Gastrocnemius medialis (tissue), 4 donors: ENCODE results near the gene HIPK4. TPM values are rescaled to one million over a fixed set of nuclear protein-coding genes. Genes with fewer than 3 reads are reported as not detected.

Experiments
- ATAC-seq, 2 donors: fragments of 150-250 bp; one replicate each; pipeline ENCODE4 v1.9.1; 2016
- DNase-seq, 2 donors: peaks; one replicate each; pipeline ENCODE4 v3.0.0-alpha.2; 2019
- H3K27ac ChIP-seq, 4 donors: fragments of 200-600 bp; sonication (generic); 1 replicate in 1 of 4; 2 replicates in 3 of 4; pipeline ENCODE4 v1.5.1; 2016 to 2018; ENCODE audit warnings: mild to moderate bottlenecking in 2 of 4, moderate library complexity in 1 of 4
- H3K27me3 ChIP-seq, 3 donors: fragments of 200-600 bp; sonication (generic) in 2 of 3; 1 replicate in 1 of 3; 2 replicates in 2 of 3; pipeline versions ENCODE4 v1.5.1 to v1.6.0; 2016 to 2019; ENCODE audit warnings: mild to moderate bottlenecking in 1 of 3, moderate library complexity in 1 of 3
- H3K36me3 ChIP-seq, 2 donors: fragments of 200-600 bp; sonication (generic) in 1 of 2; one replicate each; pipeline ENCODE4 v1.5.1; 2017 to 2018
- H3K4me1 ChIP-seq, 2 donors: fragments of 200-600 bp; sonication (generic) in 1 of 2; one replicate each; pipeline ENCODE4 v1.5.1; 2016 to 2017; ENCODE audit warnings: mild to moderate bottlenecking in 2 of 2
- H3K4me3 ChIP-seq, 4 donors: fragments of 200-600 bp; sonication (generic) in 3 of 4; 1 replicate in 1 of 4; 2 replicates in 3 of 4; pipeline ENCODE4 v1.5.1; 2016 to 2019; ENCODE audit warnings: mild to moderate bottlenecking in 2 of 4
- H3K9me3 ChIP-seq, 3 donors: fragments of 200-600 bp; sonication (generic) in 2 of 3; 1 replicate in 1 of 3; 2 replicates in 2 of 3; pipeline ENCODE4 v1.5.1; 2016 to 2019
- POLR2A ChIP-seq, 2 donors: fragments of 450-650 bp; IDR thresholded peaks; one replicate each; pipeline ENCODE4 v1.6.1; 2017; ENCODE audit warnings: antibody characterized with exemption in 2 of 2, mild to moderate bottlenecking in 2 of 2, moderate library complexity in 2 of 2
- in situ Hi-C, 4 donors: fragments of 200-750 bp; cut with MboI; loops; one replicate each; pipeline versions ENCODE4 v1.15.0 to v1.8.0; 2017; ENCODE audit warnings: low sequenced_read_pairs in 4 of 4
- intact Hi-C: fragments of 100-400 bp; cut with DNase I; formaldehyde crosslinking; loops from one replicate; pipeline ENCODE4 v1.15.1; 2023; ENCODE audit warnings: low total_unique reads
- total RNA-seq, 4 donors: library from RNA; depleted of rRNA; stranded (reverse); fragments of >200 nt; gene quantifications; one replicate each; pipeline versions ENCODE4 v1.1.0 to v1.2.3, GENCODE V29; 2016
- TF ChIP-seq, protein P1 (sequence below), 5 experiments: fragments of 450-650 bp in 3 of 5; fragments of 200-600 bp in 2 of 5; sonication (generic) in 2 of 5; IDR thresholded peaks in 4 of 5; conservative IDR thresholded peaks in 1 of 5; 1 replicate in 4 of 5; 2 replicates in 1 of 5; pipeline ENCODE4 v1.5.1; 2016 to 2019; ENCODE audit warnings: antibody characterized with exemption in 5 of 5, mild to moderate bottlenecking in 3 of 5, moderate library complexity in 3 of 5

The HIPK4 gene
- total RNA-seq, 4 donors from 2014 or later, result 0.20 to 0.39 TPM; not detected in 2

DNA sequence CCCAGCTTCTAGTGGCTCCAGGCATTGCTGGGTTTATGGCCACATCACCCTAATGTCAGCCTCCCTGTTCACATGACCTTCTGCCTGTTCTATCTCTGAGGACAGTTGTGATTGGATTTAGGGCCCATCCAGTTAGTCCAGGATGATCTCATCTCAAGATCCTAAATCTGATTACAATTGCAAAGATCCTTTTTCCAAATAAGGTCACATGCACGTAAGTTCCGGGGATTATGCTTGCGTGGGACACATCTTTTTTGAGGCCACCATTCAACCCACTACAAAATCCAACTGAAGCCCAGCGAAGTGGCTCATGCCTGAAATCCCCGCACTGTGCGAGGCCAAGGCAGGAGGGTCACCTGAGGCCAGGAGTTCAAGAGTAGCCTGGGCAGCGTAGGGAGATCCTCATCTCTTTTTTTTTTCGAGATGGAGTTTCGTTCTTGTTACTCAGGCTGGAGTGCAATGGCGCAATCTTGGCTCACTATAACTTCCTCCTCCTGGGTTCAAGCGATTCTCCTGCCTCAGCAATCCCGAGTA lies 29.2 kb downstream of the HIPK4 start:
- intact Hi-C loops, result no loop called here
- no peak for DNase-seq
- no peaks in the 10 kb centered on the region for H3K9me3 ChIP-seq
- H3K4me3 ChIP-seq, result no peak overlapping the region
- no peak overlapping the region for H3K27ac ChIP-seq
- H3K36me3 ChIP-seq, result peaks cover 0 to 9% of the 10 kb centered on the region in 2 donors
- TF ChIP-seq, protein P1, sequence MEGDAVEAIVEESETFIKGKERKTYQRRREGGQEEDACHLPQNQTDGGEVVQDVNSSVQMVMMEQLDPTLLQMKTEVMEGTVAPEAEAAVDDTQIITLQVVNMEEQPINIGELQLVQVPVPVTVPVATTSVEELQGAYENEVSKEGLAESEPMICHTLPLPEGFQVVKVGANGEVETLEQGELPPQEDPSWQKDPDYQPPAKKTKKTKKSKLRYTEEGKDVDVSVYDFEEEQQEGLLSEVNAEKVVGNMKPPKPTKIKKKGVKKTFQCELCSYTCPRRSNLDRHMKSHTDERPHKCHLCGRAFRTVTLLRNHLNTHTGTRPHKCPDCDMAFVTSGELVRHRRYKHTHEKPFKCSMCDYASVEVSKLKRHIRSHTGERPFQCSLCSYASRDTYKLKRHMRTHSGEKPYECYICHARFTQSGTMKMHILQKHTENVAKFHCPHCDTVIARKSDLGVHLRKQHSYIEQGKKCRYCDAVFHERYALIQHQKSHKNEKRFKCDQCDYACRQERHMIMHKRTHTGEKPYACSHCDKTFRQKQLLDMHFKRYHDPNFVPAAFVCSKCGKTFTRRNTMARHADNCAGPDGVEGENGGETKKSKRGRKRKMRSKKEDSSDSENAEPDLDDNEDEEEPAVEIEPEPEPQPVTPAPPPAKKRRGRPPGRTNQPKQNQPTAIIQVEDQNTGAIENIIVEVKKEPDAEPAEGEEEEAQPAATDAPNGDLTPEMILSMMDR (IDR thresholded peaks at IDR 0.05 in 4 of 5, conservative IDR thresholded peaks at IDR 0.05 in 1 of 5), result no peak
- TF ChIP-seq POLR2A (IDR thresholded peaks at IDR 0.05), result no peak
- in situ Hi-C loops, result no loop called here
- no peaks in the 10 kb centered on the region for H3K4me1 ChIP-seq
- no peaks in the 10 kb centered on the region for H3K27me3 ChIP-seq
- ATAC-seq, result no peak

DNA sequence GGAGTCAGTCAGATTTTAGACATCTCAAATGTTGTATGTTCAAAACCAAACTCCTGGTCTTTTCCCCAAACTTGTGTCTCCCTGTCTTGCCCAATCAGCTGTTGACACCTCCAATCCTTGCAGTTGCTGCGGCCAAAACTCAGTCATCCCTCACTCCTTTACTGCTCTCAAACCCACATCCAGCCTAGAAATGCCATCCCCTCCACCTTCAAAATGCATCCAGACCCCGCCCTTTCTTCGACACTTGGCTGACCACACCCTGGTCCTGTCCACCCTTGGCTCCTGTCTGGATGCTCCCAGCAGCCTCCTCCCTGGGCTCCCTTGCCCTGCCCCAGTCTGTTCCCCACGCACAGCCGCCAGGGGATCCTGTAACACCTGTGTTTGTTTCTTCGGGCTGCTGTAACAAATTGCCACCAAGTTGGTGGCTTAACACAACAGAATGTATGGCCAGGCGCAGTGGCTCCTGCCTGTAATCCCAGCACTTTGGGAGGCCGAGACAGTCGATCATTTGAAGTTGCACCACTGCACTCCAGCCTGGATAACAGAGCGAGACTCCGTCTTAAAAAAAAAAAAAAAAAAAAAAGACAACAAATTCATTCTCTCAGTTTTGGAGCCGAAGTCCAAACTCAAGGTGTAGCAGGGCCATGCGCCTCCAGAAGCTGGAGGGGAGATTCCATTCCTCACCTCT lies 29.8 kb downstream of the HIPK4 start:
- ATAC-seq, result no peak
- Histone ChIP-seq H3K36me3 (peaks cover 0 to 9% of the 10 kb centered on the region in 2 donors), H3K4me3 (no peak overlapping the region), H3K27me3 (no peaks in the 10 kb centered on the region), H3K27ac (no peak overlapping the region), H3K9me3 (no peaks in the 10 kb centered on the region), H3K4me1 (no peaks in the 10 kb centered on the region)
- in situ Hi-C loops, result no loop called here
- no peak for DNase-seq
- TF ChIP-seq, protein P1 (IDR thresholded peaks at IDR 0.05 in 4 of 5, conservative IDR thresholded peaks at IDR 0.05 in 1 of 5), result no peak
- TF ChIP-seq POLR2A (IDR thresholded peaks at IDR 0.05), result no peak
- intact Hi-C loops, result no loop called here

DNA sequence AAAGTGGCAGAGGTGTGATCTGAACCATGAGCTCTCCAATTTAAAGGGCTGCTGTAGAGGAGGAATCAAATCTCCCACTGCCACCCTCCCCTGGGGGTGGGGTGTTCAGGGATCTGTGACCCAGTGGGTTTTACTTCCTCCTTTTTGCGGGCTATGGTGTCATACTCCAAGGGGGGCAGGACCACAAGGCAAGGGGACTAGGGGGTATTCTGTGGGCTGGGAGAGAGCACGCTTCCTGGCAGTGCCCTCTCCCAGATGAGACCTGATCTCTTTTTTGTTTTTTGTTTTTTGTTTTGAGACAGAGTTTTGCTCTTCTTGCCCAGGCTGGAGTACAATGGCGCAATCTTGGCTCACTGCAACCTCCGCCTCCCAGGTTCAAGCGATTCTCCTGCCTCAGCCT lies 31.2 kb downstream of the HIPK4 start:
- no peak overlapping the region for H3K27ac ChIP-seq
- H3K27me3 ChIP-seq, result no peaks in the 10 kb centered on the region
- H3K9me3 ChIP-seq, result no peaks in the 10 kb centered on the region
- in situ Hi-C loops, result no loop called here
- intact Hi-C loops, result no loop called here
- DNase-seq, result no peak
- no peak overlapping the region for H3K4me3 ChIP-seq
- no peak for TF ChIP-seq POLR2A (IDR thresholded peaks at IDR 0.05)
- TF ChIP-seq, protein P1 (IDR thresholded peaks at IDR 0.05 in 4 of 5, conservative IDR thresholded peaks at IDR 0.05 in 1 of 5), result no peak
- no peaks in the 10 kb centered on the region for H3K4me1 ChIP-seq
- ATAC-seq, result no peak
- peaks cover 0 to 9% of the 10 kb centered on the region in 2 donors for H3K36me3 ChIP-seq

DNA sequence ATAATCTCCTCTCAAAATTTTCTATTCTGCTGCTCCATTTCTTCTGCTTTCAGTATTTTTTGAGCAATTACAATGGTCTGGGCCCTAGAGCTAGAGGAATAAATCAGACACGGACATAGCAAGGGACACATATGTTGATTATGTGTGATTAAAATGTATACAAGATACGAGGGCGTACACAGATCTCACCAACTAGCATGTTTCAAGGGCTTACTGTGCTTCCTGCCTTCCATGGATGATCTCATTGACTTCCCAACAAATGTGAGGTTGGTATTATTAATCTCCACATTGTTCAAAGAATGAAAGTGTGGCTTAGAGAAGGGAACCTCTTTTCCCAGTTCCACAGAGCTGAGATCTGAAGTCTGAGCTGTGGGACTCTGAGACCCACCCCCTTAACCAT lies 32.3 kb downstream of the HIPK4 start:
- Histone ChIP-seq H3K27ac (no peak overlapping the region), H3K4me3 (no peak overlapping the region), H3K9me3 (no peaks in the 10 kb centered on the region), H3K36me3 (peaks cover 0 to 9% of the 10 kb centered on the region in 2 donors), H3K27me3 (no peaks in the 10 kb centered on the region), H3K4me1 (no peaks in the 10 kb centered on the region)
- intact Hi-C loops (no loop called here), in situ Hi-C loops (no loop called here)
- ATAC-seq (no peak), DNase-seq (no peak)
- TF ChIP-seq, protein P1 (IDR thresholded peaks at IDR 0.05 in 4 of 5, conservative IDR thresholded peaks at IDR 0.05 in 1 of 5), result no peak
- TF ChIP-seq POLR2A (IDR thresholded peaks at IDR 0.05), result no peak
